ENCODE measurements around the gene HGF. TPM values are rescaled to one million over a fixed set of nuclear protein-coding genes. Genes with fewer than 3 reads are reported as not detected.

Gene HGF
- total RNA-seq, 3 donors from 2014 or later, result 1.4 to 4.6 (median 3.2) TPM

GRCh38 chr7:81770728-81771223, 929 bp upstream of the HGF start:
- ATAC-seq (no peak), DNase-seq (no peak)
- H3K36me3 ChIP-seq (ENCODE audit: low read depth), result no peaks in the 10 kb centered on the region
- TF ChIP-seq CTCF (IDR thresholded peaks at IDR 0.05), result no peak
- no peaks in the 10 kb centered on the region for H3K9me3 ChIP-seq
- H3K4me1 ChIP-seq (ENCODE audit: low read depth), result no peaks in the 10 kb centered on the region
- no peak overlapping the region for H3K4me3 ChIP-seq
- intact Hi-C loops (cut with DNase I, micrococcal nuclease), result no loop called here

GRCh38 chr7:81768951-81769778, 682 bp downstream of the HGF start:
- Histone ChIP-seq H3K4me1 (ENCODE audit: low read depth) (no peaks in the 10 kb centered on the region), H3K9me3 (no peaks in the 10 kb centered on the region), H3K4me3 (no peak overlapping the region), H3K36me3 (ENCODE audit: low read depth) (no peaks in the 10 kb centered on the region)
- ATAC-seq (no peak), DNase-seq (no peak)
- no peak for TF ChIP-seq CTCF (IDR thresholded peaks at IDR 0.05)
- intact Hi-C loops (cut with DNase I, micrococcal nuclease), result no loop called here

- no peak for TF ChIP-seq CTCF (IDR thresholded peaks at IDR 0.05)
- intact Hi-C loops (cut with DNase I, micrococcal nuclease), result no loop called here
- no peak for DNase-seq
- H3K9me3 ChIP-seq, result no peaks in the 10 kb centered on the region
- no peak for ATAC-seq
- no peak overlapping the region for H3K4me3 ChIP-seq
- H3K4me1 ChIP-seq (ENCODE audit: low read depth), result no peaks in the 10 kb centered on the region
- H3K36me3 ChIP-seq (ENCODE audit: low read depth), result no peaks in the 10 kb centered on the region
These were observed 1.9 kb downstream of the HGF start for GRCh38 chr7:81767926-81768325.

GRCh38 chr7:81761821-81762220, 8.0 kb downstream of the HGF start:
- no peak for TF ChIP-seq CTCF (IDR thresholded peaks at IDR 0.05)
- H3K4me3 ChIP-seq, result no peak overlapping the region
- ATAC-seq (no peak), DNase-seq (no peak)
- H3K4me1 ChIP-seq (ENCODE audit: low read depth), result no peaks in the 10 kb centered on the region
- intact Hi-C loops (cut with DNase I, micrococcal nuclease), result no loop called here
- no peaks in the 10 kb centered on the region for H3K36me3 ChIP-seq (ENCODE audit: low read depth)
- H3K9me3 ChIP-seq, result no peaks in the 10 kb centered on the region

- no peak for ATAC-seq
- Histone ChIP-seq H3K9me3 (no peaks in the 10 kb centered on the region), H3K4me1 (ENCODE audit: low read depth) (no peaks in the 10 kb centered on the region), H3K36me3 (ENCODE audit: low read depth) (no peaks in the 10 kb centered on the region), H3K4me3 (no peak overlapping the region)
- intact Hi-C loops (cut with DNase I, micrococcal nuclease), result no loop called here
- DNase-seq, result no peak
- no peak for TF ChIP-seq CTCF (IDR thresholded peaks at IDR 0.05)
These were observed 8.8 kb downstream of the HGF start for GRCh38 chr7:81761031-81761430.
